Suprapubic skin (tissue), 3 donors: Measurements from ENCODE around the gene FRYL.

Experiments
- CTCF ChIP-seq, 2 donors: fragments of 200-600 bp in 1 of 2; fragments of 450-650 bp in 1 of 2; sonication (generic) in 1 of 2; IDR thresholded peaks; one replicate each; pipeline ENCODE4 v1.5.1; 2016 to 2019; ENCODE audit warnings: antibody characterized with exemption in 2 of 2, mild to moderate bottlenecking in 1 of 2, moderate library complexity in 1 of 2
- POLR2AphosphoS5 ChIP-seq, 3 donors: sonication (generic); formaldehyde crosslinking; IDR thresholded peaks; one replicate each; pipeline ENCODE4 v1.6.1; 2017; ENCODE audit warnings: antibody characterized with exemption in 3 of 3

DNA sequence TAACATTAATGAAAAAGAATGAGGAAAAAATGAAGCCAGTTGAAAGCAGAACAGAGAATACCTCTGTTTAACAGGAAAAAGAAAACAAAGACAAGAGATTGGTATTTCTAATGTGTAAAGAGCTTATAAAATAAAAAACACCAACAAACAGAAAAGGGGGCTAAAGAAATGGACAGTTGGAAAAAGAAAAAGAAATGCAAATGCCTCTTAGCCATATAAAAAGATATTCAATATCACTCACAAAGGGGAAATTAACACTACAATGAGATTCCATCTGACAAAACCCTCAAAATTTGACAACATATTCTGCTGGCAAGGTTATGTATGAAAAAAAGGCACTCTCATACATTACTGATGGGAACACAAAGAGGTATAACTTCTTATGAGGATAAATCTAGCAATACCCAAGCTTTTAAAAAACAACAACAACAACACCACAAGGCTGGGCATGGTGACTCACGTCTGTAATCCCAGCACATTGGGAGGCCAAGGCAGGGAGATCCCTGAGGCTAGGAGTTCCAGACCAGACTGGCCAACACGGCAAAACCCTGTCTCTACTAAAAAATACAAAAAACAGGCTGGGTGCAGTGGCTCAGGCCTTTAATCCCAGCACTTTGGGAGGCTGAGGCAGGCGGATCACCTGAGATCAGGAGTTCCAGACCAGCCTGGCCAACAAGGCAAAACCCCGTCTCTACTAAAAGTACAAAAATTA is 75.8 kb downstream of the FRYL start:
- TF ChIP-seq POLR2AphosphoS5 (IDR thresholded peaks at IDR 0.05) (no peak), CTCF (IDR thresholded peaks at IDR 0.05) (no peak)
